22Rv1 (cell line): ENCODE results near the gene SPEG.

Source experiments
- H3K27ac ChIP-seq: fragments of 450-650 bp; 2 replicates; pipeline ENCODE4 v1.5.1; 2017
- CTCF ChIP-seq: fragments of 450-650 bp; IDR thresholded peaks from 2 replicates; pipeline ENCODE4 v1.5.1; 2017; ENCODE audit warnings: mild to moderate bottlenecking
- ZFX ChIP-seq: fragments of 450-650 bp; IDR thresholded peaks from 2 replicates; pipeline ENCODE4 v1.6.1; 2017; ENCODE audit warnings: antibody characterized with exemption, borderline replicate concordance

Gene SPEG

GRCh38 chr2:219477179-219477578 lies 42.5 kb downstream of the SPEG start:
- TF ChIP-seq CTCF = no peak
- no peak for TF ChIP-seq ZFX
- no peak overlapping the region for H3K27ac ChIP-seq

DNA sequence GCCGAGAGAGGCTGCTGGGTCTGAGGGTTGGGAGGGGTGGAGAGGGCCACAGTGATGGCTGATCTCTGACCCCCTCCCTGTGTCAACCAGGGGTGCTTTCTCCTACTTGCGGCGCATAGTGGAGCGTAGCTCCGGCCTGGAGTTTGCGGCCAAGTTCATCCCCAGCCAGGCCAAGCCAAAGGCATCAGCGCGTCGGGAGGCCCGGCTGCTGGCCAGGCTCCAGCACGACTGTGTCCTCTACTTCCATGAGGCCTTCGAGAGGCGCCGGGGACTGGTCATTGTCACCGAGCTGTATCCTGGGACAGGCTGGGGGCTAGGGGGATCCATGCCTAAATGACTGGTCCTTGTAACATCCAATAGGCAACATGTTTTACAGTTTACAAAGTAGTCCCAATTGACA lies 43.2 kb downstream of the SPEG start:
- no peak overlapping the region for H3K27ac ChIP-seq
- TF ChIP-seq ZFX = no peak
- TF ChIP-seq CTCF = no peak

DNA sequence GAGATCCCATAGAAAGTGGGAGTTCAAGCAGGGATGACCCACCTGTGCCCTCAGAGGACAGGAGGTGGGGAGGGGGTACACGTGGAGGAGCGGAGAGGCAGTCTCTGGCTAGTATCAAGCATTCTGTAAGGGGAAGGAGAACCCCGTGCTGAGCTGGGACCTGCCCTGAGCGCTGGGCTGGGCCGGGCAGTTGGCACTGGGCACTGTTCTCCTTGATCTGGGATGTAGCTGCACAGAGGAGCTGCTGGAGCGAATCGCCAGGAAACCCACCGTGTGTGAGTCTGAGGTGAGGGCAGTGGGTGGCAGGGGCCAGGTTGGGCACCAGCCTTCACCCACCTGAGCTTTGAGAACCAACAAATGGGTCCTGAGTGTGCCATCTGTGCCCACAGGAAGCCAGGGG lies 44.3 kb downstream of the SPEG start:
- no peak overlapping the region for H3K27ac ChIP-seq
- TF ChIP-seq CTCF = no peak
- no peak for TF ChIP-seq ZFX

DNA sequence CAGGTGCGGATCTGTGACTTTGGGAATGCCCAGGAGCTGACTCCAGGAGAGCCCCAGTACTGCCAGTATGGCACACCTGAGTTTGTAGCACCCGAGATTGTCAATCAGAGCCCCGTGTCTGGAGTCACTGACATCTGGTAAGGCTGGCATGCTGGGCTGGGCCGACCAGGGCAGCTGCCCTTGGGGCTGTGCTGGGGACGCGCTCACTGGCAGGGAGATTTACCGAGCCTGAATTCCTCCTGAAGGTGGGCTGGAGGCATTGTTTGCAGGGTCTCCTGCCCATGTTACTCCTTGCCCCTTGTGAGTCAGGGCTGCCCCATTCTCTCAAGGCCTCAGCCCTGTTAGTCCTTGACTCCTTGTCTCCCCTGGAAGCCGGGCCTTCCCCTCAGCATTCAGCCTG lies 45.4 kb downstream of the SPEG start:
- H3K27ac ChIP-seq = no peak overlapping the region
- TF ChIP-seq CTCF (no peak), ZFX (no peak)

GRCh38 chr2:219482674-219483405 lies 48.2 kb downstream of the SPEG start:
- no peak overlapping the region for H3K27ac ChIP-seq
- no peak for TF ChIP-seq CTCF
- no peak for TF ChIP-seq ZFX

DNA sequence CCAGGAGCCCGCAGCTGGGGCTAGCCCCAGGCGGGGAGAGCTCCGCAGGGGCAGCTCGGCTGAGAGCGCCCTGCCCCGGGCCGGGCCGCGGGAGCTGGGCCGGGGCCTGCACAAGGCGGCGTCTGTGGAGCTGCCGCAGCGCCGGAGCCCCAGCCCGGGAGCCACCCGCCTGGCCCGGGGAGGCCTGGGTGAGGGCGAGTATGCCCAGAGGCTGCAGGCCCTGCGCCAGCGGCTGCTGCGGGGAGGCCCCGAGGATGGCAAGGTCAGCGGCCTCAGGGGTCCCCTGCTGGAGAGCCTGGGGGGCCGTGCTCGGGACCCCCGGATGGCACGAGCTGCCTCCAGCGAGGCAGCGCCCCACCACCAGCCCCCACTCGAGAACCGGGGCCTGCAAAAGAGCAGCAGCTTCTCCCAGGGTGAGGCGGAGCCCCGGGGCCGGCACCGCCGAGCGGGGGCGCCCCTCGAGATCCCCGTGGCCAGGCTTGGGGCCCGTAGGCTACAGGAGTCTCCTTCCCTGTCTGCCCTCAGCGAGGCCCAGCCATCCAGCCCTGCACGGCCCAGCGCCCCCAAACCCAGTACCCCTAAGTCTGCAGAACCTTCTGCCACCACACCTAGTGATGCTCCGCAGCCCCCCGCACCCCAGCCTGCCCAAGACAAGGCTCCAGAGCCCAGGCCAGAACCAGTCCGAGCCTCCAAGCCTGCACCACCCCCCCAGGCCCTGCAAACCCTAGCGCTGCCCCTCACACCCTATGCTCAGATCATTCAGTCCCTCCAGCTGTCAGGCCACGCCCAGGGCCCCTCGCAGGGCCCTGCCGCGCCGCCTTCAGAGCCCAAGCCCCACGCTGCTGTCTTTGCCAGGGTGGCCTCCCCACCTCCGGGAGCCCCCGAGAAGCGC lies 49.1 kb downstream of the SPEG start:
- TF ChIP-seq CTCF (no peak), ZFX (no peak)
- H3K27ac ChIP-seq = no peak overlapping the region
